HG03060 (cell line): ENCODE measurements around the gene MTNR1B.

Source experiments
- ATAC-seq: cut with Tn5 transposase; IDR thresholded peaks from one replicate; pipeline ENCODE4 v1.9.1; 2021; ENCODE audit warnings: low read depth, moderate number of reproducible peaks; ENCODE audit not compliant: unreplicated experiment

Gene MTNR1B

DNA sequence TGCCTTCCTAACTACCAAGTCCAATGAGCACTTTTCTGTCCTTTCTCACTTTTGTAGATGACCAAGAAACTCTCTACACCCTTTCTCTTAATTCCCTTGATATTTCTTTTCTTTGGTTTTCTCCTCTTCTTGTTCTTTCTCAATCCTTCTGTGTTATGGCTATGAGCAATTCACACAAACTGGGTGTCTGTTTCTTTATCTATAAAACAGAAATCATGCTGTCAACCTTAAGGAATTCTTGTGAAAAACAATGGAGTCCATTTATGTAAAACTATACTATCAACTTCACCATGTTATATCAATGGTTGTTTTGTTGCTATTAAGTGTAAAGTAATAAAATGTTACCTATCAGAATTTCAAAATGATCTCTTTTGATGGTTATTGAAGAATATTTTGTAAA, 7.2 kb downstream of the MTNR1B start:
- ATAC-seq = no peak

DNA sequence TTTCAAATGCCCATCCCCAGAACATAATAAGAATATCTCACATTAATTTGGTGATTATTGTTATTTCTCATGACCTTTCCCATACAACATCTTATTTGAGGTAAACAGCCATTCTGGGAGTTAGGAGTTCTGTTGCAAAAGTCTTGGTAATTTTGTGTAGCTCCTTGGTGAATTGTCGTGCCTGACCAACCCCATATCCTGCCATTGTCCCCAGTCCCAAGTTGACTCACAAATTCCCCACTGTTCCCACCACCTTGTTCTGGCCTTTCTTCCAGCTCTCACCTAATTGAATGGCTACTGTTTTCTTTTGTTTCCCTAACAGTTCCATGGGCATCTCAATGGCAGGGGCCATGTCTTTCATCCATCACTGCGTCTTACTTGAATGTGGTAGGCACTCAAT, 8.0 kb downstream of the MTNR1B start:
- no peak for ATAC-seq

DNA sequence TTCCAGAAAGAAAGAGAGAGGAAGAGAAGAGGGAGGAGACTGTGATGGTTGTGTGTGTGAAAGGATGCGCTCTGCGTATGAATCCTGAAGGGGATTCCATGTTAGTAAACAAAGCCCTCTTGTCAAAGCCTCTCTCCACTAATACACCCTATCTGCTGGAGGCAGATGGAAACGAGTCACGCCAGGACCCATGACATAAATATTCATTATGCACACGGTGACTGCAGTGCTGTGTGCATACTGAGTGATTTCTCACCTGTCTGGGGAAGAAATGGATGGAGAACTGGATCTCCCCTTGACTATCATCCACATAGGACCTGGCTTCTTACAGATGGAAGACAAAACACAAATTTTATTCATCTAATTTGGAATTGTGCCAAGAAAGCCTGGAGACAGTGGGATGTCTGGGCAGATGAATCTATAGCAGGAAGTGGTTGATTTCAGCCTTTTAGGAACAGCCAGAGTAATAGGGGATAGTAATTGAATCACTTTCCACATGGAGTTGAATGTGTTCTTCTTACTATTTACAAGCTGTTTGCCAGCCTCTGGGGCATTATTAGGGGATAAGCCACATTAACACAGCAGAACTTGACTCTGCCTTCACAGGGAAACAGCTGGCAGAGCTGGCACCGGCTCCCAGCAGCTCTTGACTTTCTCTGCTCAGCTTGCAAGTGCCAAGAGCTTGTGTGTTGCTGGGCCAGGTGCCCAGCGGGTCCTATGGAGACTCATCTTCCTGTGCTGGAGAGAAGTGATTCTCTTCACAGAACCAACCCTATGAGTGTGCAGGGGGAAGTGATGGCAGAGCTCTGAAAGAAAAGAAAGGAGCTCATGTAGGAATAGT, 9.0 kb downstream of the MTNR1B start:
- no peak for ATAC-seq

DNA sequence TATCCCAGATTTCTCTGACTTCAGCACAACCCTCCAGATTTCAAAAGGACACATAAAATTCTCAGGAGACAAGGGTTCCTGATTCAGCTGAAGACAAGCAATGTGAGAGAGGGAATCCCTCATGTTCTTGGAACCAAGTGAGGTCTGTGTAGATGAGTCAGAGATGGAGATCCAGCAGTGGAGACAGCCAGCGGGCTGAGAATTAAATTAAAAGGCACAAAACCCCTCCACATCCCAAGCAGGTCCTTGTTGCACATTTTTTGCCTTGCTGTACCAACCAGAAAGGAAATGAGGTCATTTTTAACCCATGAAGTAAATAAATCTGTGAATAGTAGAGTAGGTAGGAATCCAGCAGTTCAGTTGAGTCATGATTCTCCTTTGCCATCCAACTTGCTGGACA, 9.7 kb downstream of the MTNR1B start:
- ATAC-seq = no peak

DNA sequence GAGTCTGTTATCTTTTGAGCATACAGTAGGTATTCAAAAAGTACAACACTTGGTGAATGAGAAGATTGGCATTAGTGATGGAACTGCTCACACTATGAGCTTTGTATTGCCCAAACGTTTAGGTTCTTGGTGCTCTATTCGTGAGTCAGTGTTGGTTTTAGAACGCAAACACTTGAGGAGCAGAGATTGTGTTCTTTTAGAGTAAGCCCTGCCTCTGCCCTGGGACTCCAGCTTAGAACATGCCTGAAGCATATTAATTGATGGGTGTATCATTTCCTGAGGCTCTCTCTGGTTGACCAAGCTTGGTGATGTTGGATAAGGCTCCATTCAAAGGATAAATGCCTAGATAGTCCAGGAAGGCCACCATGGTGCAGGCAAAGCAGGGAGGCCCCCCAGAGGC, 10.9 kb downstream of the MTNR1B start:
- no peak for ATAC-seq

DNA sequence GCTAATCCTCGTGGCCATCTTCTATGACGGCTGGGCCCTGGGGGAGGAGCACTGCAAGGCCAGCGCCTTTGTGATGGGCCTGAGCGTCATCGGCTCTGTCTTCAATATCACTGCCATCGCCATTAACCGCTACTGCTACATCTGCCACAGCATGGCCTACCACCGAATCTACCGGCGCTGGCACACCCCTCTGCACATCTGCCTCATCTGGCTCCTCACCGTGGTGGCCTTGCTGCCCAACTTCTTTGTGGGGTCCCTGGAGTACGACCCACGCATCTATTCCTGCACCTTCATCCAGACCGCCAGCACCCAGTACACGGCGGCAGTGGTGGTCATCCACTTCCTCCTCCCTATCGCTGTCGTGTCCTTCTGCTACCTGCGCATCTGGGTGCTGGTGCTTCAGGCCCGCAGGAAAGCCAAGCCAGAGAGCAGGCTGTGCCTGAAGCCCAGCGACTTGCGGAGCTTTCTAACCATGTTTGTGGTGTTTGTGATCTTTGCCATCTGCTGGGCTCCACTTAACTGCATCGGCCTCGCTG, 12.1 kb downstream of the MTNR1B start:
- no peak for ATAC-seq

DNA sequence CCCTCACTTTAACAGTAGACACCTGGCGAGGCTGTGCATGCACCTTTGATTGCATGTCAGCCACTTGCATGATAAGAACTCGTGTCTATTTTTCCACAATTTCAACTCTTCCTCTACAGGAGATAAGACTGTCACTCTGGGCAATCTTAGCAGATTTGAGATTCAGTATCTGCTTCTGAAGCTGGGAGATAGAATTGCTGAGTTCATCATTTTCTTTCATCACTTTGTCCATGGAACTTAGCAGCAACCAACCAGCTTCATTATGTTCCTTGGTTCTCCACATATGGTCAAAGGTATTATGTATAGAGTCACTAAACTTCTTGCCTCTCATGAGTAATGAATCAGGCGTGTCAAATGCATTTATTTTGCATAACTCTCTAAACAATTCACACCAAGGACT, 17.1 kb downstream of the MTNR1B start:
- ATAC-seq = no peak

DNA sequence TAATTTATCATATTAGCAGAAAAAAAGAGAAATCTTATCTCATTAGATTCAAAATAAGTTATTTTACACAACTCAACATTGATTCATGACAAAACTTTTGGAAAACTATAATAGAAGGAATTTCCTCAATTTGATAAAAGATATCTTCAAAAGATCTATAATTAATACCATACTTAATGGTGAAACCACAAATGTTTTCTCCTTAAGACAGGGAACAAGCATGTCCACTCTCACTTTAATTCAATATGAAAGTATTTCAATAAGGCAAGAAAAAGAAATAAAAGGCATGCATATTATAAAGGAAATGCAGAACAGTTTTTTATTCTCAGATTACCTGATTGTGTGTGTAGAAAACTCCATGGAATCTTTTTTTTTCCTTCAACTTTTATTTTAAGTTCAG, 23.6 kb downstream of the MTNR1B start:
- ATAC-seq = no peak

DNA sequence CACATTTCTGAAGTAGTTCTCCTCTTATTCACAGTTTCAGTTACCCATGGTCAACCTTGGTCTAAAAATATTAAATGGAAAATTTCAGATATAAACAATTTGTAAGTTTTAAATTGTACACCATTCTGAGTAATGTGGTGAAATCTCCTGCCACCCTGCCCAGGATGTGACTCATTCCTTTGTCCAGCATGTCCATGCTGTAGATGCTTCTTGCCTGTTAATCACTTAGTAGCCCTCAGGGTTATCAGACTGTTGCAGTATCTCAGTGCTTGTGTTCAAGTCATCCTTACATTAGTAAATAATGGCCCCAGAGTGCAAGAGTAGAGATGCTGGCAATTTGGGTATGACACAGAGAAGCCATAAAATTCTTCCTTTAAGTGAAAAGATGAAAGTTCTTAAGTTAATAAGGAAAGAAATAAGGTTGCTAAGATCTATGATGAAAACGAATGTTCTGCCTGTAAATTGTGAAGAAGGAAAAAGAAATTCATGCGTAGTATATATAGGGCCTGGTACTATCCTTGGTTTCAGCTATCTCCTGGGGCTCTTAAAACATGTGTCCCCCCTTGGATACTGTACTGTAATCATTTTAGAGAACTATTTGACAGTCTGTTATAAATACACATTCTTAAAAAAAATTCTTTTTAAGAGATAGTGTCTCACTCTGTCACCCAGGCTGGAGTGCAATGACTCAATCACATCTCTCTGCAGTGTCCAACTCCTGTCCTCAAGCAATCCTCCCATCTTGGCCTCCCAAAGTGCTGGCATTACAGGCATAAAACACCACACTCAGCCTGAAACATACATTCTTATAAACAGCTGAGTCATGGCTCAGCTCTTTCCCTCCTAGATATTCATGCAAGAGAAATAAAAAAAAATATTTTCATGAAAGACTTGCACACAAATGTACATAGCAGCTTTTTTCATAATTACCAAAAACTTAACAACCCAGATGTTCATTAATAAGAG, 31.3 kb downstream of the MTNR1B start:
- no peak for ATAC-seq

DNA sequence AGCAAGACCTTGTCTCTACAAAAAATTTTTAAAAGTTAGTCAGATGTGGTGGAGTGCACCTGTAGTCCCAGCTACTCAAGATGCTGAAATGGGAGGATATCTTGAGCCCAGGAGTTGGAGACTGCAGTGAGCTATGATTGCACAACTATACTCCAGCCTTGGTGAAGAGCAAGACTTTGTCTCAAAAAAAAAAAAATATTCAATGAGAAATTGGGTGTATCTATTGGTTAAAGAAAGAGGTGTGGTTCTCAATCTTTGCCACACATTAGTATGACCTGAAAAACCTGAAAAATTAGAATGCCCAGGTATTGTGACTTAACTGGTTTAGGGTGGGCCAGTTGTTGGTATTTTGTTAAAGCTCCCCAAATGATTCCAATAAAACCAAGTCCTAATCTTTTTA, 32.4 kb downstream of the MTNR1B start:
- ATAC-seq = no peak

DNA sequence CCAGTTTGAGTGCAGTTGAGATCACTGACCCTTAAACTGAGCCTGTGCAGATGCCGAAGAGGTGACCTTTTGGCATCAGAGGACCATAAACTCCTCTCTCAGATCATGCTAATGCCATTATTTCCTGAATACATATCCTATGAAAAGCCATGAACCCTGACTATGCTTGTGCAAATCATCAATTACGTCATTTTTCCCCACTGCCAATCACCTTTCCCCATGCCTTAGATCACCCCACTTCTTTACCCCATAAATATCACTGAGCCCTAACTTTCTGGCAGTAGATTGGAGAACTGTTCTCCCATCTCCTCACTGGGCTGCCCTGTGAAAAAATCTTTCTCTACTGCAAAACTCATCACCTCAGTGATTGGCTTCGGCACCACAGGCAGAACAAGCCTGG, 32.9 kb downstream of the MTNR1B start:
- no peak for ATAC-seq

DNA sequence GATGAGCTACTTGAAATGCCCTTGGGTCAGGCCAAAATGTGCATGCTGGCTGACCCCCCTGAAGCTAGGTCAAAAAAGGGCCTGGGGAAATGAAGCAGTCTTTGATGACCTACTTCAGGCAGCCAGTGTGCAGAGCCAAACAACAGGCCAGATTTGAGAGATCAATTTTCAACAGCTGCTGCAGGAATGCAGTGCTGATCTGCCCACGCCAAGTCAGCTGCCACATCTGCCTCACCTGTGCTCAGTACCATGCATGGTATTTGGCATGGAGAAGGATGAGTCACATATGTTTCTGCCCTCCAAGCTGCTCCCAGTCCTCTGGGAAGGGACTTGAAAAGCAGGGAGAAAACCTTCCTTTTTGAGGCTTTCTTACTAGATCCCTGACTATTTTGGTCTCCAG, 35.8 kb downstream of the MTNR1B start:
- no peak for ATAC-seq

DNA sequence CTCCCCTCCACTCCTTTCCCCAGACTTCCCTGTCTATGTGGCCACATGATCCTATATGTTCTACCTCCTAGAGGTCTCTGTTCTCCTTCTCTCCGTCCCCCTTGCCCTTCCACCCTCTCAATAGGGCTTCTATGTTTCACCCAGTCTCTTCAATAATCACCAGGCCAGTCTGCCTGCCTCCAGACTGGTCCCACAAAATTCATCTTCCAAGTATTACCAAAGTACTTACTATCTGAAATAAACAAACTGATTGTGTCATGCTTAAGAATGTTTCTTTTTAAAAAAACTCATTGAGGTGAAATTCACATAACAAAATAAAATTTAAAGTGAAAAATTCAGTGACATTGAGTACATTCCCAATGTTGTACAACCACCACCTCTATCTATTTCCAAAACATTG, 44.2 kb downstream of the MTNR1B start:
- ATAC-seq = no peak

DNA sequence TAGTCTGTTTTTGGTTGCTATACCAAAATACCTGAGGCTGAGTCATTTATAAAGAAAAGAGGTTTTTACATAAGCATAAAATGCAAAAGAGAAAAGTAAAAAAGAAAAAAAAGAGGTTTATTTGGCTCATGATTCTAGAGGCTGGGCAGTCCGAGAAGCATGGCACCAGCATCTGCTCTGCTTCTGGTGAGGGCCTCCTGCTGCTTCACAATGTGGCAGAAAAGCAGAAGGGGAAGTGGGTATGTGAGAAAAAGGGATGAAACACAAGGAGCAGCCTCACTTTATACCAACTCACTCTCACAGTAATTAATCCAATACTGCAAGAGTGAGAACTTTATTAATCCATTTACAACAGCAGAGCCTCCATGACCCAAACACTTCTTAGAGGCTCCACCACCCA, 47.1 kb downstream of the MTNR1B start:
- no peak for ATAC-seq

DNA sequence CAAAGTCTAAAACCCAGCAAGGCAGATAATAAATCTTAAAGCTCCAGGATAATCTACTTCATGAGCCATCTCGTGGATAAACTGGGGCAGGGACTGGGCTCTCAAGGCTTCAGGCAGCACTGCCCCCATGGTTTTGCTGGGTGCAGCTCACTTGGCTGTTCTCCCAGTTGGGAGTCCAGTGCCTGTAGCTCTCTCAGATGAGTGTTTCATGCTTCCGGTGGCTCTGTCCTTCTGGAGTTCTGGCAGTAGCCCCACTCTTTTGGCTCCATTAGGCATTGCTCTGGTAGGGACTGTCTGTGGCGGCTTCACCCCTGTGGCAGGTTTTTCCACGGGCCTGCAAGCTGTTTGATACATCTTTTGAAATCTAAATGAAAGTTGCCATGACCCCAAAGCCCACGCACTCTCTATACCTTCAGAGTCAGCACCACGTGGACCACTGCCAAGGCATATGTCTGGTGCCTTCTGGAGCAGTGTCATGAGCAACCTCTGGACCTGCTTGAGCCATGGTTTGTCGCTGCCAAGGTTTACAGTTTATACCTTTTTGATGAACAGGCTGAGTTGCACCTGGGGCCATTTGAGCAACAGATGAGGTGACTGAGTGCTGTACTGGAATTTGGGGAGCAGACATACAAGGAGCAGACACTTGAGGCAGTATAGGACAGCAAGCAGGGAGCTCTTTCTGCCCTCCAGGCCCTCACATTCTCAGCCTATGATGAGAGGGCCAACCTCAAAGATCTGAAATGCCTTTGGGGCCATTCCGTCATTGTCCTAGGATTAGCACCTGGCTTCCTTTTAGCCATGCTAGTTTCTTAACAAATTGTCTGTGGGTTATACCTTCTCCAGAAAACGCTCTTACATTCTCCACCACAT, 48.6 kb downstream of the MTNR1B start:
- ATAC-seq = no peak

DNA sequence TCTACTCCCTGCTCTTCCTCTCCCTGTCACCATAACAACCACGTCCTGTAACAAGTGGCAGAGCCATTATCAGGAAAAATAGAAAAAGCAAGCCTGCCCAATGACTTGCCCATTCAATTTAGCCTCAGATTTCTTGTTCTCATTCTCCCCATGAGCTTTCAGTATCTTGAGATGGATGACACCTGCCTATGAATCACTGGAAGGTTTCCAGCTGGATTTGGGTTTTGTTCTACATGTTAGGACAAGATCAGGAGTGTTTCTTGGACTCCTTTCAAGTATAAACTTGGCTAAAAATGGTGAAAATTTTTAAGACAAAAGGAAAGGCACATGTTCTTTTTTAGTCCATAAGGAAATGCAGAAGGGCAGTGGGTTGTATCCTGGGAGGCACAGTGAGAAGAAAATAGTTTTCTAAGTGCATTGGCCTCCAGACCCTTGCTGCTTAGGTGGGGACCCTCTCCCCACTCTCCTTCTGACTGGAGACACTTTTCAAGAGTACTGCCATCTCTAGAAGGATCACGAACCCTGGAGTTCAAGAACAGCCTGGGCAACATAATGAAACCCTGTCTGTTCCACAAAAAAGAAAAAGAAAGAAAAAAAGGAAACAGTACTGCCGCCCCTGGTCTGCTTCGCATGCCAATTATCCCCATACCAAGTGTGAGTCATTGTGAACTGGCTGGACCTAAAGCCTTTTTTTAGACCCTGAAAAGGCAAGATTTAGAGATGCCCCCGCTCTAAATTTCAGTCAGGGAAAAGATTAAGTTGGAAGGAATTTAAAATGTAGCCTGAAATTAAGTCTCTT, 51.0 kb downstream of the MTNR1B start:
- no peak for ATAC-seq

DNA sequence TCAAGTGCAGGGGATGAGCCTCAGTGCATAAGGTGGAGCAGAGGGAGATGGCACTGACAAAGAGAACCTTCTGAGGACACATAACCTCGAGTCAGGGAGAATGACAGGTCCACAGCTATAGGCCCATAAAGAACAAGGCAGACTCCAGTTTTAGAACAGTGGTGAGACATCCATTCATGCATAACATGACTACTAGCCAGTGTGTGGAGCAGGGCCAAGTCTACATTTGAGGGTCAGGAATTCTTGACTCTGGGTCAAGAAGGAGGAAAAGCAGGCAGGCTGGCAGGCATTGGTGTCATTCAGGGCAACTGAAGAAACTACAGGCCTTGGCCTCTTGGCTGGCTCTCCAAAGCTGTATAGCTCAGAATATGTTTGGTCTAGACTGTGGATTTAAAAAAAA, 54.9 kb downstream of the MTNR1B start:
- ATAC-seq = no peak

DNA sequence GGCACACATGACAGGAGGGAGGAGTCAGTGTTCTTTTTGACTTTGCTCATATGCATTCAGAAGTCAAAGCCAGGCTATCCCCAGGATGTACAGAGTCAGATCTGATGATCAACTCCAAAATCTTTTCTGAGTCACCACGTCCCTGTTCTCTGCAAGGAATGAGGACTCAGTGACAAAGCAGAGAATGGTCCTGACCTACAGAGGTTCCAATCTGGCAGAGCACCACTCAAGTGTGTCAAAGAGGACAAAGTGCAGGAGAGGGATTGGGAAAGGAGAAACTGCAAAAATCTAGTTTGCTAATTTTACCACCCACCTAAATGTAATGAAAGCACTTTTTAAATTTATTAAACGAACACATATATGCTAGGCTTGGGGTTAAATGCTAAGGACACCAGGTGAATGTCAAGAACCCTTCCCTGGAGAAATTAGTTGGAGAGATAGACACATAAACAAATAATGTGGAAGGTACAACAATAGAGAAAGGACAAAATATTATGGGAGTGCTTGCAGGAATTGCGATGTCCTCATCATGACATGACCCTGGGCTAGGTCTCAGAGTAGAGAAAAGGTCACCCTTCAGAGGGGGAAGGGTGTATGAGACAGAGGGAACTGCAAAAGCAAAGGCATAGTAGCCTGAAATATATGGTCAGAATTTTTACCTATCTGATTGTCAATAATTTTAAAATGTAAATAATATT, 56.3 kb downstream of the MTNR1B start:
- no peak for ATAC-seq

DNA sequence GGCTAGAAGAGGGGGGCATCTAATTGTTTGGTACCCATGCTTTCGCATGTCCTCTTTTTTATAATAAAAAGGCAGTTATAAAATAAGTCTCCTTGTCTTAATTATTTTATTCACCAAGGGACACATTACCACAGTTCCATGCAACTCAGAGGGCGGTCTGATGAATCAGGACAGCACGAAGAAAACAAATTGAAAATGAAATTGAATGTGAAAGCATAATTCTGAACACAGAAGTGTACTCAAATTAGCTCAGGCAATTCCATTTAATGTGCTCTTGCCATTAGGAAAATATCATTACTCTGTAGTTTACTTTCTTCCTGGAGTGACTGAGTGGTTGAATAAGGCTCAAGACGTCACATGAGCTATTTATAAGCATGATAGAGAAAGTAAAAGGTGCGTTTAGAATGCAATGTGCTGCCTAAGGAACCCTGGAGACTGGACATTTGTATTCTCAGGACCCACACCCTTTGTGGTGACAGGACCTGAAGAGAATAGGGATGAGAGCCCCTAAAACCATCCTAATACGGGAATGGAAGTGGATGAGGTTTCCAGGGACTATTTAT, 59.6 kb downstream of the MTNR1B start:
- peak; percentile 29 for ATAC-seq
